ENCODE data around the gene ARID1B.

GRCh38 chr6:157019733-157020132 is 242.6 kb downstream of the ARID1B start:
- TF ChIP-seq CTCF (IDR thresholded peaks at IDR 0.05) (no peak), POLR2A (IDR thresholded peaks at IDR 0.05) (no peak)
